MCF 10A (cell line): ENCODE results near the gene TAB2. TPM values are rescaled to one million over a fixed set of nuclear protein-coding genes. Genes with fewer than 3 reads are reported as not detected.

Experiments
- BruUV-seq: library from RNA; stranded (reverse); fragments of 400-500 nt; replicated peaks from 2 replicates; lab custom pipeline; 2021; lab: Mats Ljungman, UMichigan
- CTCF ChIA-PET: fragments of 300-600 bp; sonication (Branson Sonifier 250); formaldehyde crosslinking; extraction: SDS; loops from one replicate; lab custom pipeline; 2021; ENCODE audit warnings: antibody characterized with exemption, inconsistent platforms; lab: Yijun Ruan, JAX
- POLR2A ChIA-PET: fragments of 300-600, 350-650 bp; sonication (Branson Sonifier 250); formaldehyde crosslinking; extraction: SDS; loops from one replicate; lab custom pipeline; 2020; ENCODE audit warnings: antibody characterized with exemption, inconsistent platforms; lab: Yijun Ruan, JAX
- DNase-seq: peaks from one replicate; pipeline ENCODE4 v3.0.0-alpha.2; 2018; ENCODE audit not compliant: unreplicated experiment
- H3K27ac Mint-ChIP-seq: one replicate; pipeline ENCODE4 v1.8.0; 2022; ENCODE audit warnings: mild to moderate bottlenecking, low read depth, mixed read lengths; ENCODE audit not compliant: unreplicated experiment
- H3K27me3 Mint-ChIP-seq: one replicate; pipeline ENCODE4 v1.8.0; 2022; ENCODE audit warnings: mixed read lengths; ENCODE audit not compliant: insufficient read depth, unreplicated experiment
- H3K36me3 Mint-ChIP-seq: one replicate; pipeline ENCODE4 v1.8.0; 2022; ENCODE audit warnings: mild to moderate bottlenecking, moderate library complexity, mixed read lengths; ENCODE audit not compliant: insufficient read depth, unreplicated experiment
- H3K4me1 Mint-ChIP-seq: one replicate; pipeline ENCODE4 v1.8.0; 2022; ENCODE audit warnings: mixed read lengths; ENCODE audit not compliant: insufficient read depth, unreplicated experiment
- H3K4me3 Mint-ChIP-seq: one replicate; pipeline ENCODE4 v1.8.0; 2022; ENCODE audit warnings: mild to moderate bottlenecking, moderate library complexity, mixed read lengths; ENCODE audit not compliant: unreplicated experiment
- H3K9me3 Mint-ChIP-seq: one replicate; pipeline ENCODE4 v1.8.0; 2022; ENCODE audit warnings: mixed read lengths; ENCODE audit not compliant: unreplicated experiment
- intact Hi-C: fragments of 100-400 bp; cut with micrococcal nuclease; formaldehyde crosslinking; loops from 2 replicates; pipeline ENCODE4 v1.14.1; 2022
- total RNA-seq: library from RNA; stranded (reverse); gene quantifications from 2 replicates; pipeline ENCODE4 v1.2.3, GENCODE V29; 2022
- TF ChIP-seq, protein P1 (sequence below): fragments of 200-600 bp; IDR thresholded peaks from one replicate; pipeline ENCODE4 v1.8.0; 2022; ENCODE audit warnings: antibody characterized with exemption, mild to moderate bottlenecking; ENCODE audit not compliant: unreplicated experiment

TAB2 gene
- total RNA-seq, 1 experiment from 2014 or later: 76.4 TPM

DNA sequence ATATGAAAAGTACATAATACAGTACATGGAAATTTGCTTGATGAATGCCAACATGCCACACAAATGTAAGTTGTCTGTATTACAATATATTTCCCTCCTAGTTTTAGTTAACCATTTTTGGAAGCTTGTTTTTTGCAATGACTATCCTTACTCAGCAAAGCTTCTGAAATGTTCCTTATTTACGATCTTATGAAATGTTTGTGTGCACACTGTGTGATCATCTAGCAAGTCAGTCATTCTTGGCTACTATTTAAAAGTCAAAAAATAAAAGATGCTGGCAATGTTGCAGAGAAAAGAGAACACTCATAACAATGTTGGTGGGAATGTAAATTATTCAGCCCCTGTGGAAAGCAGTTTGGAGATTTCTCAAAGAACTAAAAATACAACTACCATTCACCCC lies 116.4 kb downstream of the TAB2 start:
- ChIA-PET CTCF (interaction anchor here (0.6 to 4.4 kb wide), 14 partner anchors 10 to 407 kb away, joined by 3 to 74 read pairs (median 4); no protein-coding TSS in a partner anchor), POLR2A (interaction anchor here (0.7 to 1.7 kb wide), 6 partner anchors 84 to 1530 kb away, joined by 3 to 7 read pairs (median 4); no protein-coding TSS in a partner anchor)
- Mint-ChIP-seq H3K27me3 (no peaks in the 10 kb centered on the region), H3K27ac (no peak overlapping the region), H3K9me3 (no peaks in the 10 kb centered on the region), H3K4me1 (peaks cover 4% of the 10 kb centered on the region), H3K4me3 (no peak overlapping the region), H3K36me3 (no peaks in the 10 kb centered on the region)
- no TSS peak for BruUV-seq
- intact Hi-C loops: loop anchor here (2.0 to 10.0 kb wide), 3 partner anchors 242 to 855 kb away; partner anchors contain the start of gene UST
- TF ChIP-seq, protein P1, sequence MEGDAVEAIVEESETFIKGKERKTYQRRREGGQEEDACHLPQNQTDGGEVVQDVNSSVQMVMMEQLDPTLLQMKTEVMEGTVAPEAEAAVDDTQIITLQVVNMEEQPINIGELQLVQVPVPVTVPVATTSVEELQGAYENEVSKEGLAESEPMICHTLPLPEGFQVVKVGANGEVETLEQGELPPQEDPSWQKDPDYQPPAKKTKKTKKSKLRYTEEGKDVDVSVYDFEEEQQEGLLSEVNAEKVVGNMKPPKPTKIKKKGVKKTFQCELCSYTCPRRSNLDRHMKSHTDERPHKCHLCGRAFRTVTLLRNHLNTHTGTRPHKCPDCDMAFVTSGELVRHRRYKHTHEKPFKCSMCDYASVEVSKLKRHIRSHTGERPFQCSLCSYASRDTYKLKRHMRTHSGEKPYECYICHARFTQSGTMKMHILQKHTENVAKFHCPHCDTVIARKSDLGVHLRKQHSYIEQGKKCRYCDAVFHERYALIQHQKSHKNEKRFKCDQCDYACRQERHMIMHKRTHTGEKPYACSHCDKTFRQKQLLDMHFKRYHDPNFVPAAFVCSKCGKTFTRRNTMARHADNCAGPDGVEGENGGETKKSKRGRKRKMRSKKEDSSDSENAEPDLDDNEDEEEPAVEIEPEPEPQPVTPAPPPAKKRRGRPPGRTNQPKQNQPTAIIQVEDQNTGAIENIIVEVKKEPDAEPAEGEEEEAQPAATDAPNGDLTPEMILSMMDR: no peak
- DNase-seq: no peak

DNA sequence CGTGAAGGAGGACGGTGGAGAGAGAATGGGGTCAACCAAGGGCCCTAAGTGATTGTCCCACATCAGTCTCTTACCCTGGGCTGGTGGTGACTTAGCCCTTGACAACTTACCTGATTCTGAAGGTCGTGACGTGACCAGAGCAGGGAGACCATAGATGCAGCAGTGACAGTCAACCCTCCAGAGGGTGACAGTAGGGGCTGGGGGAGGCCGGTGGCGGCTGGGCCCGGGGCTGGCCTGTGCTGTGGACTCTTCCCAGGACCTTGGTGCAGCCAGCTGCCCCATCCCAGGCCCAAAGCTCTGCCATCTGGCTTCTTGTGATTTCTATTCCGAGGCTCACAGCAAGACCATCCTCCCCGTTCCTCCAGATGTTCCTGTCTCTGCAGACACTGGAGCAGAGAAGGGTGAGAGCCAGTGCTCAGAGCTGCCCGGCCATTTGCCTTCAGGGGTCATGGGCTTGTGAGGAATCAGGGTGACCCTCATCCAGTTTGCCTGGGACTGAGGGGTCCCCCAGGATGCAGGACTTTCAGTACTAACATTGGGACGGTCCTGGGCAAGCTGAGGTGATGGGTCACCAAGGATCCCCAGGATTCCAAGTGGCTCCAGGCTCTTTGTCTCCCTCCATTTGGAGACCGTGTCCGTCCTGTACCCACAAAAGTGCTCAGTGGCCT lies 118.5 kb downstream of the TAB2 start:
- intact Hi-C loops: loop anchor here (10.0 kb wide), 1 partner anchor 691 kb away; the partner anchor contains the start of gene UST
- TF ChIP-seq, protein P1: no peak
- DNase-seq: no peak
- ChIA-PET CTCF (no interaction called here), POLR2A (no interaction called here)
- H3K4me3 Mint-ChIP-seq: no peak overlapping the region
- no peaks in the 10 kb centered on the region for H3K9me3 Mint-ChIP-seq
- H3K27ac Mint-ChIP-seq: no peak overlapping the region
- H3K4me1 Mint-ChIP-seq: peaks cover 4% of the 10 kb centered on the region
- BruUV-seq: no TSS peak
- H3K36me3 Mint-ChIP-seq: no peaks in the 10 kb centered on the region
- no peaks in the 10 kb centered on the region for H3K27me3 Mint-ChIP-seq

DNA sequence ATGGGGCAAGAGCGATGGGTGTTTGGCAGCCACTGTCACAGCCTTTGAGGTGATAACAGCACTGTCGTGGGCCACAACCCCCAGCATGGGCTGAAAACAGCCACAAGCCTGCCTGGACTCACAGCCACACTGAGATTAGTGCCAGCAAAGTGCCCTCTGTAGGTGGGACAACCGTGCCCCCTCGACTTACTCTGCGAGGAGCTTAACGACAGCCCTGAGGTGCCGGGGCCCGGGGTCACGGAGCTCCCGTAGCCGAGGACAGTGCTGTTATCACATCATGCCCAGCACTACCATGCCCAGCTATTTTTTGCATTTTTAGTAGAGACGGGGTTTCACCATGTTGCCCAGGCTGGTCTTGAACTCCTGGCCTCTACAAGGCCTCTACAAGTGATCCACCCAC lies 119.1 kb downstream of the TAB2 start:
- ChIA-PET CTCF (interaction anchor here (0.6 kb wide), 1 partner anchor 891 kb away, joined by 3 read pairs; no protein-coding TSS in a partner anchor), POLR2A (no interaction called here)
- Mint-ChIP-seq H3K27me3 (no peaks in the 10 kb centered on the region), H3K4me3 (no peak overlapping the region), H3K4me1 (peaks cover 4% of the 10 kb centered on the region), H3K36me3 (no peaks in the 10 kb centered on the region), H3K9me3 (no peaks in the 10 kb centered on the region), H3K27ac (no peak overlapping the region)
- BruUV-seq: no TSS peak
- TF ChIP-seq, protein P1: no peak
- intact Hi-C loops: loop anchor here (10.0 kb wide), 1 partner anchor 692 kb away; the partner anchor contains the start of gene UST
- no peak for DNase-seq

DNA sequence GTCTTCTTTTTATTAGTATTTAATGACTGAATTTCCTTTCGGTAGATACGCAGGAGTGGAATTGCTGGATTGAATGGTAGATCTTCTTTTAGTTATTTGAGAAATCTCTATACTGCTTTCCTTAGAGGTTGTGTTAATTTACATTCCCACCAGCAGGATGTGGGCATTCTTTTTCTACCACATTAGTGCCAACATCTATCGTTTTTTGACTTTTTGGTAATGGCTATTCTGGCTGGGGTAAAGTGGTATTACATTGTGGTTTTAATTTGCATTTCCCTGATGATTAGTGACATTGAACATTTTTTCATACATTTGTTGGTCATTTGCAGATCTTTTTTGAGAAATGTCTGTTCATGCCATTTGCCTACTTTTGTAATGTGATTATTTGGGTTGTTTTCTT lies 119.7 kb downstream of the TAB2 start:
- H3K27ac Mint-ChIP-seq: no peak overlapping the region
- no peaks in the 10 kb centered on the region for H3K36me3 Mint-ChIP-seq
- DNase-seq: no peak
- no peak overlapping the region for H3K4me3 Mint-ChIP-seq
- ChIA-PET CTCF (interaction anchor here (0.6 kb wide), 1 partner anchor 890 kb away, joined by 3 read pairs; no protein-coding TSS in a partner anchor), POLR2A (no interaction called here)
- H3K27me3 Mint-ChIP-seq: no peaks in the 10 kb centered on the region
- no TSS peak for BruUV-seq
- no peaks in the 10 kb centered on the region for H3K4me1 Mint-ChIP-seq
- no peaks in the 10 kb centered on the region for H3K9me3 Mint-ChIP-seq
- intact Hi-C loops: loop anchor here (10.0 kb wide), 1 partner anchor 692 kb away; the partner anchor contains the start of gene UST
- TF ChIP-seq, protein P1: no peak
